B cell (primary cell): Measurements from ENCODE around the gene ZNF681. TPM values are rescaled to one million over a fixed set of nuclear protein-coding genes. Genes with fewer than 3 reads are reported as not detected.
"Not testable (repeated sequence)": the region's sequence is repeated elsewhere in the genome, so short reads cannot be mapped to it uniquely, and the experiment has no call there.

Experiments used
- ATAC-seq: fragments of 200-7000 bp; cut with Tn5 transposase; one replicate; pipeline ENCODE4 v1.10.0; 2021; ENCODE audit warnings: low read depth, mild to moderate bottlenecking, moderate number of reproducible peaks, moderate library complexity
- CTCF ChIA-PET: fragments of 350-600 bp; sonication (Branson Sonifier 250); formaldehyde crosslinking; loops from one replicate; lab custom pipeline; 2021; ENCODE audit warnings: antibody characterized with exemption, inconsistent platforms; lab: Charles Lee
- POLR2A ChIA-PET: fragments of 350-600 bp; sonication (Branson Sonifier 250); formaldehyde crosslinking; loops from one replicate; lab custom pipeline; 2021; ENCODE audit warnings: antibody characterized with exemption; lab: Charles Lee
- DNase-seq: peaks from one replicate; pipeline ENCODE4 v3.0.0; 2013
- H2AFZ ChIP-seq: 2 replicates; pipeline ENCODE4 v1.6.1; 2012; ENCODE audit warnings: mild to moderate bottlenecking, low read depth, low read length; ENCODE audit not compliant: insufficient read depth, poor library complexity, severe bottlenecking
- H3K27ac ChIP-seq, 2 donors: 1 replicate in 1 of 2; 2 replicates in 1 of 2; pipeline ENCODE4 v1.5.1; 2012 to 2013; ENCODE audit warnings: low read length in 2 of 2, mild to moderate bottlenecking in 2 of 2, moderate library complexity in 1 of 2
- H3K27me3 ChIP-seq, 4 experiments: fragments of 200-600 bp in 1 of 4; sonication (generic) in 1 of 4; replicated peaks in 1 of 4; 1 replicate in 2 of 4; 2 replicates in 2 of 4; pipeline versions ENCODE4 v1.6.1 to v1.7.0; 2013 to 2016; ENCODE audit warnings: low read length in 3 of 4, mild to moderate bottlenecking in 2 of 4, mixed read lengths in 1 of 4, moderate library complexity in 1 of 4; ENCODE audit not compliant: insufficient read depth in 4 of 4, control insufficient read depth in 3 of 4; ENCODE audit errors: control extremely low read depth in 1 of 4
- H3K36me3 ChIP-seq, 2 experiments: replicated peaks in 1 of 2; 1 replicate in 1 of 2; 2 replicates in 1 of 2; pipeline versions ENCODE4 v1.6.1 to v1.7.1; 2013; ENCODE audit warnings: low read length in 1 of 2; ENCODE audit not compliant: insufficient read depth in 2 of 2, control insufficient read depth in 1 of 2; ENCODE audit errors: control extremely low read depth in 1 of 2, extremely low read depth in 1 of 2
- H3K4me1 ChIP-seq, 2 donors: fragments of 200-600 bp in 1 of 2; sonication (generic) in 1 of 2; 1 replicate in 1 of 2; 2 replicates in 1 of 2; pipeline versions ENCODE4 v1.5.1 to v1.6.1; 2013 to 2017; ENCODE audit warnings: low read length in 2 of 2; ENCODE audit not compliant: control insufficient read depth in 2 of 2, insufficient read depth in 2 of 2
- H3K4me2 ChIP-seq: replicated peaks from 2 replicates; pipeline ENCODE3; 2012; ENCODE audit warnings: mild to moderate bottlenecking, low read depth, low read length; ENCODE audit not compliant: poor library complexity, severe bottlenecking
- H3K4me3 ChIP-seq, 5 experiments: fragments of 200-600 bp in 1 of 5; sonication (generic) in 1 of 5; 1 replicate in 3 of 5; 2 replicates in 2 of 5; pipeline versions ENCODE4 v1.5.1 to v1.7.0; 2011 to 2016; ENCODE audit warnings: low read length in 4 of 5, mild to moderate bottlenecking in 4 of 5, low read depth in 2 of 5, control low read depth in 1 of 5, moderate library complexity in 1 of 5; ENCODE audit not compliant: insufficient read depth in 1 of 5; ENCODE audit errors: control extremely low read depth in 1 of 5, extremely low read depth in 1 of 5
- H3K79me2 ChIP-seq: fragments of 200-600 bp; sonication (generic); one replicate; pipeline ENCODE4 v1.6.0; 2016; ENCODE audit warnings: low read length; ENCODE audit not compliant: control insufficient read depth, insufficient read depth
- H3K9ac ChIP-seq: fragments of 200-600 bp; sonication (generic); 2 replicates; pipeline ENCODE4 v1.6.1; 2017; ENCODE audit warnings: mild to moderate bottlenecking, low read length, moderate library complexity
- H3K9me3 ChIP-seq, 3 donors: one replicate each; pipeline versions ENCODE4 v1.6.1 to v1.7.1; 2013; ENCODE audit warnings: low read length in 2 of 3; ENCODE audit not compliant: control insufficient read depth in 2 of 3, insufficient read depth in 1 of 3; ENCODE audit errors: control extremely low read depth in 1 of 3
- H4K20me1 ChIP-seq: 2 replicates; pipeline ENCODE4 v1.6.0; 2012; ENCODE audit warnings: mild to moderate bottlenecking, low read length; ENCODE audit not compliant: insufficient read depth, control insufficient read depth, poor library complexity, severe bottlenecking
- H3K27ac Mint-ChIP-seq: one replicate; pipeline ENCODE4 v1.8.0; 2021; ENCODE audit warnings: mixed read lengths
- H3K27me3 Mint-ChIP-seq: one replicate; pipeline ENCODE4 v1.8.0; 2021; ENCODE audit warnings: mixed read lengths
- H3K4me1 Mint-ChIP-seq: one replicate; pipeline ENCODE4 v1.8.0; 2021; ENCODE audit warnings: mixed read lengths
- H3K4me3 Mint-ChIP-seq: one replicate; pipeline ENCODE4 v1.8.0; 2021; ENCODE audit warnings: mixed read lengths
- H3K9me3 Mint-ChIP-seq: one replicate; pipeline ENCODE4 v1.8.0; 2022; ENCODE audit warnings: mixed read lengths; ENCODE audit not compliant: insufficient read depth
- CTCF ChIP-seq: fragments of 200-600 bp; IDR thresholded peaks from one replicate; pipeline ENCODE4 v1.8.0; 2022; ENCODE audit warnings: antibody characterized with exemption, mild to moderate bottlenecking
- EZH2 ChIP-seq: IDR thresholded peaks from 2 replicates; pipeline ENCODE4 v1.6.1; 2012; ENCODE audit warnings: borderline replicate concordance, low read depth, mild to moderate bottlenecking, moderate library complexity, low read length; ENCODE audit not compliant: insufficient read depth, poor library complexity, severe bottlenecking
- WGBS: methylation state at CpG from one replicate; pipeline ENCODE4 v1.1.5; 2013; ENCODE audit warnings: missing lambda C conversion rate; ENCODE audit not compliant: insufficient coverage; 5-methylcytosine and 5-hydroxymethylcytosine counted together
- intact Hi-C: fragments of 100-400 bp; cut with micrococcal nuclease; formaldehyde crosslinking; loops from one replicate; pipeline ENCODE4 v1.10.0; 2022
- polyA plus RNA-seq: library from polyadenylated mRNA; depleted of rRNA; stranded (reverse); fragments of >200 nt; gene quantifications from 2 replicates; pipeline ENCODE4 v1.2.3, GENCODE V29; 2012
- total RNA-seq, 2 donors: library from RNA; stranded (reverse); fragments of 120-200 nt in 1 of 2; gene quantifications; 1 replicate in 1 of 2; 2 replicates in 1 of 2; pipeline versions ENCODE4 v1.2.3 to v1.2.4, GENCODE V29; 2013 to 2022

ZNF681 gene
- total and polyA plus RNA-seq, 2 donors (not counting 1 experiment from before 2014, with no cell fraction given), result 1.1 to 8.5 TPM

GRCh38 chr19:23779645-23780044, 21.0 kb upstream of the ZNF681 start:
- H3K27me3 Mint-ChIP-seq, result no peaks in the 10 kb centered on the region
- no peaks in the 10 kb centered on the region for H3K36me3 ChIP-seq
- no peaks in the 10 kb centered on the region for H3K4me1 ChIP-seq
- H3K9me3 ChIP-seq, result no peaks in the 10 kb centered on the region
- ChIA-PET CTCF (no interaction called here), POLR2A (no interaction called here)
- peaks cover 4% of the 10 kb centered on the region for H3K9me3 Mint-ChIP-seq
- H3K4me3 Mint-ChIP-seq, result no peak overlapping the region
- H3K4me1 Mint-ChIP-seq, result no peaks in the 10 kb centered on the region
- ATAC-seq, result no peak
- H3K27ac Mint-ChIP-seq, result no peak overlapping the region
- no peak overlapping the region for H3K4me2 ChIP-seq
- H3K27ac ChIP-seq, result no peak overlapping the region
- no peaks in the 10 kb centered on the region for H3K27me3 ChIP-seq
- H3K9ac ChIP-seq, result no peak overlapping the region
- H3K4me3 ChIP-seq, result no peak overlapping the region
- no peak overlapping the region for H2AFZ ChIP-seq
- H3K79me2 ChIP-seq, result no peaks in the 10 kb centered on the region
- WGBS, result 97% methylated on average over 7 of the region's 7 CpGs
- H4K20me1 ChIP-seq, result no peaks in the 10 kb centered on the region
- intact Hi-C loops, result no loop called here
- no peak for TF ChIP-seq EZH2
- TF ChIP-seq CTCF, result no peak
- DNase-seq, result no peak

- DNase-seq, result no peak
- Mint-ChIP-seq H3K27ac (no peak overlapping the region), H3K4me3 (no peak overlapping the region), H3K9me3 (peaks cover 4% of the 10 kb centered on the region), H3K27me3 (no peaks in the 10 kb centered on the region), H3K4me1 (no peaks in the 10 kb centered on the region)
- ChIA-PET POLR2A (interaction anchor here (0.7 kb wide), 1 partner anchor 309 kb away, joined by 5 read pairs; no protein-coding TSS in a partner anchor), CTCF (no interaction called here)
- no peak for TF ChIP-seq CTCF
- no peak for TF ChIP-seq EZH2
- Histone ChIP-seq H3K9ac (no peak overlapping the region), H3K4me3 (no peak overlapping the region), H3K4me2 (no peak overlapping the region), H3K27me3 (no peaks in the 10 kb centered on the region), H3K27ac (no peak overlapping the region), H4K20me1 (no peaks in the 10 kb centered on the region), H2AFZ (no peak overlapping the region), H3K4me1 (no peaks in the 10 kb centered on the region), H3K9me3 (no peaks in the 10 kb centered on the region), H3K79me2 (no peaks in the 10 kb centered on the region), H3K36me3 (no peaks in the 10 kb centered on the region)
- intact Hi-C loops, result no loop called here
- no peak for ATAC-seq
- 100% methylated on average over 5 of the region's 5 CpGs for WGBS
Observed at GRCh38 chr19:23778566-23778965, 19.9 kb upstream of the ZNF681 start.

GRCh38 chr19:23778036-23778435, 19.3 kb upstream of the ZNF681 start:
- H2AFZ ChIP-seq, H3K4me1 ChIP-seq, H3K9ac ChIP-seq, H3K4me3 Mint-ChIP-seq, DNase-seq, H3K79me2 ChIP-seq, H3K9me3 ChIP-seq, H3K27me3 Mint-ChIP-seq, CTCF ChIA-PET, H4K20me1 ChIP-seq, H3K9me3 Mint-ChIP-seq, H3K4me2 ChIP-seq, H3K4me3 ChIP-seq, intact Hi-C loops, H3K36me3 ChIP-seq, H3K27me3 ChIP-seq, H3K4me1 Mint-ChIP-seq, ATAC-seq, H3K27ac ChIP-seq, H3K27ac Mint-ChIP-seq: not testable (repeated sequence)
- WGBS, result 94% methylated on average over 4 of the region's 6 CpGs
- POLR2A ChIA-PET, result interaction anchor here (0.7 kb wide), 1 partner anchor 310 kb away, joined by 5 read pairs; no protein-coding TSS in a partner anchor
